Mucosa of descending colon (tissue), 3 donors: ENCODE measurements around the gene SHISAL1. TPM values are rescaled to one million over a fixed set of nuclear protein-coding genes. Genes with fewer than 3 reads are reported as not detected.

Experiments
- ATAC-seq: fragments of 200-7000 bp; cut with Tn5 transposase; one replicate; pipeline ENCODE4 v1.9.1; 2020; ENCODE audit warnings: mild to moderate bottlenecking, moderate library complexity
- DNase-seq, 3 donors: peaks; one replicate each; pipeline ENCODE4 v3.0.0-alpha.2; 2020
- H3K36me3 ChIP-seq: fragments of 200-600 bp; one replicate; pipeline ENCODE4 v1.8.0; 2021; ENCODE audit warnings: low read depth, mild to moderate bottlenecking
- H3K4me1 ChIP-seq: fragments of 200-600 bp; one replicate; pipeline ENCODE4 v1.8.0; 2021; ENCODE audit warnings: low read depth, mild to moderate bottlenecking
- H3K4me3 ChIP-seq: fragments of 200-600 bp; one replicate; pipeline ENCODE4 v1.8.0; 2021; ENCODE audit warnings: mild to moderate bottlenecking
- H3K9me3 ChIP-seq: fragments of 200-600 bp; one replicate; pipeline ENCODE4 v1.8.0; 2021; ENCODE audit warnings: mild to moderate bottlenecking
- intact Hi-C, 2 donors: fragments of 100-400 bp; cut with DNase I in 1 of 2; cut with micrococcal nuclease in 1 of 2; formaldehyde crosslinking; loops; one replicate each; pipeline versions ENCODE4 v1.11.0 to v1.11.1; 2022; cut with DNase I, micrococcal nuclease
- total RNA-seq, 3 donors: library from RNA; stranded (reverse); fragmentation: NEBNext Ultra II Directional in 2 of 3; extraction: Animal tissue kit (Norgen Biotek cat#: 25700) in 2 of 3; gene quantifications; one replicate each; pipeline versions ENCODE4 v1.2.1 to v1.2.4, GENCODE V29; 2021 to 2023
- TF ChIP-seq, protein P1 (sequence below): fragments of 200-600 bp; IDR thresholded peaks from one replicate; pipeline ENCODE4 v1.8.0; 2022; ENCODE audit warnings: antibody characterized with exemption, mild to moderate bottlenecking
- donor health status: DM: no; HTN: no; CAD: no; lungs with moderate emphysema.
- donor health status: DM: no; HTN: no; CAD: no.
- donor health status: DM: no; HTN: yes; CAD: no.

Gene SHISAL1
- total RNA-seq, 3 donors from 2014 or later: 0.38 to 34.3 (median 1.1) TPM

GRCh38 chr22:44203203-44203602, 109.5 kb downstream of the SHISAL1 start:
- DNase-seq: no peak
- Histone ChIP-seq H3K36me3 (no peaks in the 10 kb centered on the region), H3K4me1 (no peaks in the 10 kb centered on the region), H3K4me3 (no peak overlapping the region), H3K9me3 (no peaks in the 10 kb centered on the region)
- ATAC-seq: no peak
- intact Hi-C loops: no loop called here
- TF ChIP-seq, protein P1, sequence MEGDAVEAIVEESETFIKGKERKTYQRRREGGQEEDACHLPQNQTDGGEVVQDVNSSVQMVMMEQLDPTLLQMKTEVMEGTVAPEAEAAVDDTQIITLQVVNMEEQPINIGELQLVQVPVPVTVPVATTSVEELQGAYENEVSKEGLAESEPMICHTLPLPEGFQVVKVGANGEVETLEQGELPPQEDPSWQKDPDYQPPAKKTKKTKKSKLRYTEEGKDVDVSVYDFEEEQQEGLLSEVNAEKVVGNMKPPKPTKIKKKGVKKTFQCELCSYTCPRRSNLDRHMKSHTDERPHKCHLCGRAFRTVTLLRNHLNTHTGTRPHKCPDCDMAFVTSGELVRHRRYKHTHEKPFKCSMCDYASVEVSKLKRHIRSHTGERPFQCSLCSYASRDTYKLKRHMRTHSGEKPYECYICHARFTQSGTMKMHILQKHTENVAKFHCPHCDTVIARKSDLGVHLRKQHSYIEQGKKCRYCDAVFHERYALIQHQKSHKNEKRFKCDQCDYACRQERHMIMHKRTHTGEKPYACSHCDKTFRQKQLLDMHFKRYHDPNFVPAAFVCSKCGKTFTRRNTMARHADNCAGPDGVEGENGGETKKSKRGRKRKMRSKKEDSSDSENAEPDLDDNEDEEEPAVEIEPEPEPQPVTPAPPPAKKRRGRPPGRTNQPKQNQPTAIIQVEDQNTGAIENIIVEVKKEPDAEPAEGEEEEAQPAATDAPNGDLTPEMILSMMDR: no peak

- H3K36me3 ChIP-seq: no peaks in the 10 kb centered on the region
- ATAC-seq (no peak), DNase-seq (no peak)
- H3K9me3 ChIP-seq: no peaks in the 10 kb centered on the region
- intact Hi-C loops: no loop called here
- no peaks in the 10 kb centered on the region for H3K4me1 ChIP-seq
- no peak overlapping the region for H3K4me3 ChIP-seq
- TF ChIP-seq, protein P1: no peak
Measured at GRCh38 chr22:44202261-44202789, 110.4 kb downstream of the SHISAL1 start.

GRCh38 chr22:44201665-44202064, 111.1 kb downstream of the SHISAL1 start:
- peak in 1 of 3 donors; percentile 33 for DNase-seq
- H3K36me3 ChIP-seq: no peaks in the 10 kb centered on the region
- H3K4me1 ChIP-seq: no peaks in the 10 kb centered on the region
- no peak overlapping the region for H3K4me3 ChIP-seq
- ATAC-seq: no peak
- intact Hi-C loops: no loop called here
- no peaks in the 10 kb centered on the region for H3K9me3 ChIP-seq
- TF ChIP-seq, protein P1: no peak

DNA sequence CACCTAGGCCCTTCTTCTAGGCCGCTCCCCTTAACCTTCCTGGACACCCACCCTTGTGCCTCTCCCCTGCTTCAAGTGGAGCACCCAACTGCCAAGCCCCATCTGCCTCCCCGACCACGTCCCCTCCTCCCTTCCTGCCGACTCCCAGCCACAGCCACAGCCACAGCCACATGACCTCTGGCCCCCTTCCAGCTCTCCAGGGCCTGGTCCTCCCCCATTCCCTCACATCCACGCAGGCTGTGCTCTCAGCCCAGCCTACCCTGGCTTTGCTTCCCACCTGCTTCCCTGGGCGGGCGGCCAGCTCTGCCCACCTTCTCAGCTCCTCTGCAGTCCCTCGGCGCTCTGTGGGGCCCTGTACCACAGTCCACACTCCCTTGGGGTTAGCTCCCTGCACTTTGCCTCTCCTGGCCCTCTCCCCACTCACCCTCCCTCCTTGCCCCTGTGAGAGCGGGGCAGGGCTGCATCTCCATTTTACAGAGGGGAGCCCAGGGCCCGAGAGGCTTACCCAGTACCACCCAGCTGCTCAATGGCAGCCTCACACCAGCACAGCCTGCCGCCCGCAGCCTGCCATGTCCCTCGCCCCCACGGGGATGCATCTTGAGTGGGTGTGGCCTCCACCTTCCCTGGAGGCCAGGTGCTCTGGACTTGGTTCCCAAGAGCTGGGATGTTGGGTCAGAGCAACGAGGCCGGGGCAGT, 111.7 kb downstream of the SHISAL1 start:
- intact Hi-C loops: no loop called here
- H3K4me1 ChIP-seq: no peaks in the 10 kb centered on the region

DNA sequence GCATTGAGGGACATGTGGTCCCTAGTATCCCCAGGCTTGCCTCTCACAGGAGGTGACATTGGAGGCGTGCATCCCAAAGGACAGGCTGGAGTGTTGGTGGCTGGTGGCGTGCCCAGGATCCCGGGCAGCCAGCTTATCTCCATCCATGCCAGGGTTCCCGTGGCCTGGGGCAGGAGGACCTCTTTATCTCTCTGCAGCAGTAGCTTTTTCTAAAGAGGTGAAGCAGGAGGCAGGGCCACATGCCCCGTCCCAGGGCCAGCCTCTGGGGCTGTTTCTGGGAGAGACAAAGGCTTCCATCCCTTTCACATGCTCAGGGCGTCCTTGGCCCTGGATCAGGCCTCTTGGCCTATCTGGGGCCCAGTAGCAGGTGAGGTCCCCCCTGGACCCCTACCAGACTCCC, 112.3 kb downstream of the SHISAL1 start:
- no peak for ATAC-seq
- no peaks in the 10 kb centered on the region for H3K4me1 ChIP-seq
- intact Hi-C loops: no loop called here
- DNase-seq: no peak
- H3K9me3 ChIP-seq: no peaks in the 10 kb centered on the region
- H3K36me3 ChIP-seq: no peaks in the 10 kb centered on the region
- TF ChIP-seq, protein P1: no peak
- no peak overlapping the region for H3K4me3 ChIP-seq

More for the DNA sequence above, 111.7 kb downstream of the SHISAL1 start:
- H3K4me3 ChIP-seq: no peak overlapping the region
- DNase-seq (peak in 2 of 3 donors; percentile 8 to 35), ATAC-seq (no peak)
- TF ChIP-seq, protein P1: no peak
- H3K9me3 ChIP-seq: no peaks in the 10 kb centered on the region
- H3K36me3 ChIP-seq: no peaks in the 10 kb centered on the region
